IPS-18a (cell line): ENCODE results near the gene SEH1L.
"Not testable (repeated sequence)": the region's sequence is repeated elsewhere in the genome, so short reads cannot be mapped to it uniquely, and the experiment has no call there.

Experiments
- H3K27ac ChIP-seq: one replicate; pipeline ENCODE4 v1.5.1; 2013; ENCODE audit warnings: low read length
- H3K27me3 ChIP-seq: one replicate; pipeline ENCODE4 v1.6.1; 2013; ENCODE audit warnings: mild to moderate bottlenecking, low read length; ENCODE audit not compliant: control insufficient read depth, insufficient read depth
- H3K36me3 ChIP-seq: one replicate; pipeline ENCODE4 v1.6.1; 2013; ENCODE audit warnings: low read depth, low read length; ENCODE audit not compliant: control insufficient read depth
- H3K4me1 ChIP-seq: one replicate; pipeline ENCODE4 v1.6.1; 2013; ENCODE audit warnings: low read depth, low read length; ENCODE audit not compliant: control insufficient read depth
- H3K4me3 ChIP-seq: one replicate; pipeline ENCODE4 v1.5.1; 2013; ENCODE audit warnings: low read length
- H3K9ac ChIP-seq: one replicate; pipeline ENCODE4 v1.6.1; 2013; ENCODE audit warnings: mild to moderate bottlenecking, low read length, moderate library complexity
- H3K9me3 ChIP-seq: one replicate; pipeline ENCODE4 v1.6.1; 2013; ENCODE audit warnings: low read depth, low read length; ENCODE audit not compliant: control insufficient read depth

SEH1L gene

GRCh38 chr18:12948050-12948804 lies 416 bp downstream of the SEH1L start:
- peak overlapping the region; percentile 71 for H3K27ac ChIP-seq
- H3K27me3 ChIP-seq = no peaks in the 10 kb centered on the region
- peak overlapping the region; percentile 80 for H3K4me3 ChIP-seq
- H3K9me3 ChIP-seq = no peaks in the 10 kb centered on the region
- peak overlapping the region; percentile 89 for H3K9ac ChIP-seq
- H3K4me1 ChIP-seq = peaks cover 4% of the 10 kb centered on the region
- H3K36me3 ChIP-seq = peaks cover 3% of the 10 kb centered on the region

- Histone ChIP-seq H3K4me1 (no peaks in the 10 kb centered on the region), H3K4me3 (no peak overlapping the region), H3K27ac (no peak overlapping the region), H3K9ac (no peak overlapping the region), H3K36me3 (peaks cover 50% of the 10 kb centered on the region), H3K9me3 (no peaks in the 10 kb centered on the region), H3K27me3 (no peaks in the 10 kb centered on the region)
These were observed 10.7 kb downstream of the SEH1L start for GRCh38 chr18:12958478-12958877.

- Histone ChIP-seq H3K27ac (no peak overlapping the region), H3K4me3 (no peak overlapping the region), H3K9me3 (no peaks in the 10 kb centered on the region), H3K4me1 (no peaks in the 10 kb centered on the region), H3K27me3 (no peaks in the 10 kb centered on the region), H3K36me3 (peaks cover 47% of the 10 kb centered on the region), H3K9ac (no peak overlapping the region)
These were observed 12.6 kb downstream of the SEH1L start for GRCh38 chr18:12960395-12960794.

- Histone ChIP-seq H3K36me3 (peaks cover 49% of the 10 kb centered on the region), H3K4me3 (no peak overlapping the region), H3K27ac (no peak overlapping the region)
These were observed 13.1 kb downstream of the SEH1L start for GRCh38 chr18:12960853-12961397.

GRCh38 chr18:12963069-12963468 lies 15.3 kb downstream of the SEH1L start:
- no peaks in the 10 kb centered on the region for H3K27me3 ChIP-seq
- no peak overlapping the region for H3K4me3 ChIP-seq
- H3K9ac ChIP-seq = no peak overlapping the region
- peaks cover 51% of the 10 kb centered on the region for H3K36me3 ChIP-seq
- no peaks in the 10 kb centered on the region for H3K4me1 ChIP-seq
- H3K9me3 ChIP-seq = no peaks in the 10 kb centered on the region
- no peak overlapping the region for H3K27ac ChIP-seq

More at GRCh38 chr18:12960853-12961397, 13.1 kb downstream of the SEH1L start:
- no peaks in the 10 kb centered on the region for H3K4me1 ChIP-seq
- H3K27me3 ChIP-seq = no peaks in the 10 kb centered on the region
- no peaks in the 10 kb centered on the region for H3K9me3 ChIP-seq
- no peak overlapping the region for H3K9ac ChIP-seq

- Histone ChIP-seq H3K27ac (no peak overlapping the region), H3K4me1 (no peaks in the 10 kb centered on the region), H3K27me3 (no peaks in the 10 kb centered on the region), H3K9ac (no peak overlapping the region), H3K4me3 (no peak overlapping the region), H3K36me3 (peaks cover 54% of the 10 kb centered on the region), H3K9me3 (no peaks in the 10 kb centered on the region)
These were observed 20.3 kb downstream of the SEH1L start for GRCh38 chr18:12968115-12968514.

GRCh38 chr18:12968619-12969018 lies 20.8 kb downstream of the SEH1L start:
- Histone ChIP-seq H3K36me3 (peaks cover 51% of the 10 kb centered on the region), H3K9ac (no peak overlapping the region), H3K27me3 (no peaks in the 10 kb centered on the region)

GRCh38 chr18:12973562-12974213 lies 25.9 kb downstream of the SEH1L start:
- Histone ChIP-seq H3K36me3 (peaks cover 56% of the 10 kb centered on the region), H3K4me1 (no peaks in the 10 kb centered on the region), H3K27me3 (no peaks in the 10 kb centered on the region)

More at GRCh38 chr18:12968619-12969018, 20.8 kb downstream of the SEH1L start:
- Histone ChIP-seq H3K9me3 (no peaks in the 10 kb centered on the region), H3K4me1 (no peaks in the 10 kb centered on the region), H3K27ac (no peak overlapping the region), H3K4me3 (no peak overlapping the region)

GRCh38 chr18:12975488-12975887 lies 27.7 kb downstream of the SEH1L start:
- peaks cover 58% of the 10 kb centered on the region for H3K36me3 ChIP-seq

More at GRCh38 chr18:12973562-12974213, 25.9 kb downstream of the SEH1L start:
- Histone ChIP-seq H3K4me3 (no peak overlapping the region), H3K9ac (no peak overlapping the region), H3K27ac (no peak overlapping the region), H3K9me3 (no peaks in the 10 kb centered on the region)

GRCh38 chr18:12976305-12976704 lies 28.5 kb downstream of the SEH1L start:
- H3K27me3 ChIP-seq = no peaks in the 10 kb centered on the region
- H3K36me3 ChIP-seq = peaks cover 51% of the 10 kb centered on the region

More at GRCh38 chr18:12975488-12975887, 27.7 kb downstream of the SEH1L start:
- no peak overlapping the region for H3K27ac ChIP-seq
- H3K9me3 ChIP-seq = no peaks in the 10 kb centered on the region
- no peak overlapping the region for H3K4me3 ChIP-seq
- H3K4me1 ChIP-seq = no peaks in the 10 kb centered on the region
- no peaks in the 10 kb centered on the region for H3K27me3 ChIP-seq
- H3K9ac ChIP-seq = no peak overlapping the region

GRCh38 chr18:12980065-12980464 lies 32.3 kb downstream of the SEH1L start:
- H3K27ac ChIP-seq, H3K4me3 ChIP-seq, H3K9ac ChIP-seq, H3K4me1 ChIP-seq, H3K9me3 ChIP-seq, H3K27me3 ChIP-seq: not testable (repeated sequence)
- H3K36me3 ChIP-seq = peaks cover 40% of the 10 kb centered on the region

More at GRCh38 chr18:12976305-12976704, 28.5 kb downstream of the SEH1L start:
- H3K4me3 ChIP-seq = no peak overlapping the region
- no peak overlapping the region for H3K27ac ChIP-seq
- H3K4me1 ChIP-seq = no peaks in the 10 kb centered on the region
- no peaks in the 10 kb centered on the region for H3K9me3 ChIP-seq
- no peak overlapping the region for H3K9ac ChIP-seq
